ENCODE measurements around the gene LAMTOR4. TPM values are rescaled to one million over a fixed set of nuclear protein-coding genes. Genes with fewer than 3 reads are reported as not detected.
A peak's percentile ranks its signal among the peaks of the same experiment; 100 is the strongest.

LAMTOR4 gene
- total and polyA plus RNA-seq, 2 of the 13 experiments (the other 11 are each of a cell fraction or from before 2014, with no cell fraction given): 115 to 118 TPM

DNA sequence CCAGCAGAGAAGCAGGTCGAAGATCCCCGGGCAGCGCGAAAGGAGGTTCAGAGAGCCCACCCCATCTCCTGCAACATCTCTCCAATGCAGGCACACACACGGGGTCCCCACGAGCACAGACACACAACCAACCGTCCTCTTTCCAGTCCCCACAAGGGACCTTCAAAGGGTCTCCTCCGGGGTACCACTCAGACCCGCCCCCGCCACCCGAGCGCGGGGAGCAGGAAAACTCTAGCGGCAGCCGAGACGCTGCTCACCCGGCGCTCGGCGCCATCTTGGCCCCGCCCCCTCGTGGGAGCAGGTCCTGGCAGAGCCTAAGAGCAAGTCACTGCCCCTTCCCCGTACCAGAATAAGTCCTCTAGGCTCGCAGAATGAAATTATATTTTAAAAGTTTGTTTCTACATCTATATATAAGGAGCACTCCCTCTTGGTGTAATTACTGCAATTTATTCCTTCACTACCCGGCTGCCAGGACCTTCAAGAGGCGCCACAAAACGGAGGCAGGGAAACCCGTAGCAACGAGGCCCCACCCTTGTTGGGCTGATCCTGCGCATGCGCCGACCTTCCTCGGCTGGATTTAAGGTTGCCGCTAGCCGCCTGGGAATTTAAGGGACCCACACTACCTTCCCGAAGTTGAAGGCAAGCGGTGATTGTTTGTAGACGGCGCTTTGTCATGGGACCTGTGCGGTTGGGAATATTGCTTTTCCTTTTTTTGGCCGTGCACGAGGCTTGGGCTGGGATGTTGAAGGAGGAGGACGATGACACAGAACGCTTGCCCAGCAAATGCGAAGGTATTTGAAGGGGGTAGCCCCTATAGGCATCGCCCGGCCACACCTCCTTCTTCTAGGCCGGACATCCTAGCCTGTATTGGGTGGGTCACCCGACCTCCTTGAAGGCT, 29.4 kb upstream of the LAMTOR4 start, which contains the start of the genes CNPY4 and TAF6 (continued):
- TF ChIP-seq DBP (CRISPR knock-in tag; IDR thresholded peaks at IDR 0.05; ENCODE audit: not compliant biosample characterization) (no peak), IKZF1 (IDR thresholded peaks at IDR 0.05) (no peak), KDM6A (CRISPR knock-in tag; IDR thresholded peaks at IDR 0.05; ENCODE audit: low read depth) (no peak), ZNF749 (CRISPR knock-in tag; IDR thresholded peaks at IDR 0.05; ENCODE audit: borderline replicate concordance) (0 out of 2 replicates have a peak, but pooled peaks have one; percentile 79), PHF20 (CRISPR knock-in tag; IDR thresholded peaks at IDR 0.05) (peak; percentile 68; the same call in 1 of the 2 replicates), MYC (CRISPR knock-in tag; IDR thresholded peaks at IDR 0.05; ENCODE audit: borderline replicate concordance) (0 out of 2 replicates have a peak, but pooled peaks have one; percentile 26), ZNF891 (CRISPR knock-in tag; IDR thresholded peaks at IDR 0.05) (no peak; the same call in 1 of the 2 replicates), TOPORS (CRISPR knock-in tag; IDR thresholded peaks at IDR 0.05) (no peak), ZNF879 (CRISPR knock-in tag; IDR thresholded peaks at IDR 0.05) (no peak), ZNF605 (CRISPR knock-in tag; IDR thresholded peaks at IDR 0.05) (0 out of 2 replicates have a peak, but pooled peaks have one; percentile 33), ZEB1 (IDR thresholded peaks at IDR 0.05; ENCODE audit: insufficient replicate concordance, low read depth) (no peak), ZNF552 (CRISPR knock-in tag; IDR thresholded peaks at IDR 0.05; ENCODE audit: borderline replicate concordance) (no peak), ZNF547 (CRISPR knock-in tag; IDR thresholded peaks at IDR 0.05) (no peak; the same call in 1 of the 2 replicates)
- TF ChIP-seq, protein P1, sequence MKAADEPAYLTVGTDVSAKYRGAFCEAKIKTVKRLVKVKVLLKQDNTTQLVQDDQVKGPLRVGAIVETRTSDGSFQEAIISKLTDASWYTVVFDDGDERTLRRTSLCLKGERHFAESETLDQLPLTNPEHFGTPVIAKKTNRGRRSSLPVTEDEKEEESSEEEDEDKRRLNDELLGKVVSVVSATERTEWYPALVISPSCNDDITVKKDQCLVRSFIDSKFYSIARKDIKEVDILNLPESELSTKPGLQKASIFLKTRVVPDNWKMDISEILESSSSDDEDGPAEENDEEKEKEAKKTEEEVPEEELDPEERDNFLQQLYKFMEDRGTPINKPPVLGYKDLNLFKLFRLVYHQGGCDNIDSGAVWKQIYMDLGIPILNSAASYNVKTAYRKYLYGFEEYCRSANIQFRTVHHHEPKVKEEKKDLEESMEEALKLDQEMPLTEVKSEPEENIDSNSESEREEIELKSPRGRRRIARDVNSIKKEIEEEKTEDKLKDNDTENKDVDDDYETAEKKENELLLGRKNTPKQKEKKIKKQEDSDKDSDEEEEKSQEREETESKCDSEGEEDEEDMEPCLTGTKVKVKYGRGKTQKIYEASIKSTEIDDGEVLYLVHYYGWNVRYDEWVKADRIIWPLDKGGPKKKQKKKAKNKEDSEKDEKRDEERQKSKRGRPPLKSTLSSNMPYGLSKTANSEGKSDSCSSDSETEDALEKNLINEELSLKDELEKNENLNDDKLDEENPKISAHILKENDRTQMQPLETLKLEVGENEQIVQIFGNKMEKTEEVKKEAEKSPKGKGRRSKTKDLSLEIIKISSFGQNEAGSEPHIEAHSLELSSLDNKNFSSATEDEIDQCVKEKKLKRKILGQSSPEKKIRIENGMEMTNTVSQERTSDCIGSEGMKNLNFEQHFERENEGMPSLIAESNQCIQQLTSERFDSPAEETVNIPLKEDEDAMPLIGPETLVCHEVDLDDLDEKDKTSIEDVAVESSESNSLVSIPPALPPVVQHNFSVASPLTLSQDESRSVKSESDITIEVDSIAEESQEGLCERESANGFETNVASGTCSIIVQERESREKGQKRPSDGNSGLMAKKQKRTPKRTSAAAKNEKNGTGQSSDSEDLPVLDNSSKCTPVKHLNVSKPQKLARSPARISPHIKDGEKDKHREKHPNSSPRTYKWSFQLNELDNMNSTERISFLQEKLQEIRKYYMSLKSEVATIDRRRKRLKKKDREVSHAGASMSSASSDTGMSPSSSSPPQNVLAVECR (CRISPR knock-in tag; IDR thresholded peaks at IDR 0.05; ENCODE audit: borderline replicate concordance): peak; percentile 70; the same call in 1 of the 2 replicates
- TF ChIP-seq, protein P2, sequence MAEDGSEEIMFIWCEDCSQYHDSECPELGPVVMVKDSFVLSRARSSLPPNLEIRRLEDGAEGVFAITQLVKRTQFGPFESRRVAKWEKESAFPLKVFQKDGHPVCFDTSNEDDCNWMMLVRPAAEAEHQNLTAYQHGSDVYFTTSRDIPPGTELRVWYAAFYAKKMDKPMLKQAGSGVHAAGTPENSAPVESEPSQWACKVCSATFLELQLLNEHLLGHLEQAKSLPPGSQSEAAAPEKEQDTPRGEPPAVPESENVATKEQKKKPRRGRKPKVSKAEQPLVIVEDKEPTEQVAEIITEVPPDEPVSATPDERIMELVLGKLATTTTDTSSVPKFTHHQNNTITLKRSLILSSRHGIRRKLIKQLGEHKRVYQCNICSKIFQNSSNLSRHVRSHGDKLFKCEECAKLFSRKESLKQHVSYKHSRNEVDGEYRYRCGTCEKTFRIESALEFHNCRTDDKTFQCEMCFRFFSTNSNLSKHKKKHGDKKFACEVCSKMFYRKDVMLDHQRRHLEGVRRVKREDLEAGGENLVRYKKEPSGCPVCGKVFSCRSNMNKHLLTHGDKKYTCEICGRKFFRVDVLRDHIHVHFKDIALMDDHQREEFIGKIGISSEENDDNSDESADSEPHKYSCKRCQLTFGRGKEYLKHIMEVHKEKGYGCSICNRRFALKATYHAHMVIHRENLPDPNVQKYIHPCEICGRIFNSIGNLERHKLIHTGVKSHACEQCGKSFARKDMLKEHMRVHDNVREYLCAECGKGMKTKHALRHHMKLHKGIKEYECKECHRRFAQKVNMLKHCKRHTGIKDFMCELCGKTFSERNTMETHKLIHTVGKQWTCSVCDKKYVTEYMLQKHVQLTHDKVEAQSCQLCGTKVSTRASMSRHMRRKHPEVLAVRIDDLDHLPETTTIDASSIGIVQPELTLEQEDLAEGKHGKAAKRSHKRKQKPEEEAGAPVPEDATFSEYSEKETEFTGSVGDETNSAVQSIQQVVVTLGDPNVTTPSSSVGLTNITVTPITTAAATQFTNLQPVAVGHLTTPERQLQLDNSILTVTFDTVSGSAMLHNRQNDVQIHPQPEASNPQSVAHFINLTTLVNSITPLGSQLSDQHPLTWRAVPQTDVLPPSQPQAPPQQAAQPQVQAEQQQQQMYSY (CRISPR knock-in tag; IDR thresholded peaks at IDR 0.05): no peak
- TF ChIP-seq, protein P3, sequence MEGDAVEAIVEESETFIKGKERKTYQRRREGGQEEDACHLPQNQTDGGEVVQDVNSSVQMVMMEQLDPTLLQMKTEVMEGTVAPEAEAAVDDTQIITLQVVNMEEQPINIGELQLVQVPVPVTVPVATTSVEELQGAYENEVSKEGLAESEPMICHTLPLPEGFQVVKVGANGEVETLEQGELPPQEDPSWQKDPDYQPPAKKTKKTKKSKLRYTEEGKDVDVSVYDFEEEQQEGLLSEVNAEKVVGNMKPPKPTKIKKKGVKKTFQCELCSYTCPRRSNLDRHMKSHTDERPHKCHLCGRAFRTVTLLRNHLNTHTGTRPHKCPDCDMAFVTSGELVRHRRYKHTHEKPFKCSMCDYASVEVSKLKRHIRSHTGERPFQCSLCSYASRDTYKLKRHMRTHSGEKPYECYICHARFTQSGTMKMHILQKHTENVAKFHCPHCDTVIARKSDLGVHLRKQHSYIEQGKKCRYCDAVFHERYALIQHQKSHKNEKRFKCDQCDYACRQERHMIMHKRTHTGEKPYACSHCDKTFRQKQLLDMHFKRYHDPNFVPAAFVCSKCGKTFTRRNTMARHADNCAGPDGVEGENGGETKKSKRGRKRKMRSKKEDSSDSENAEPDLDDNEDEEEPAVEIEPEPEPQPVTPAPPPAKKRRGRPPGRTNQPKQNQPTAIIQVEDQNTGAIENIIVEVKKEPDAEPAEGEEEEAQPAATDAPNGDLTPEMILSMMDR (CRISPR knock-in tag; IDR thresholded peaks at IDR 0.05): no peak
